ENCODE measurements around the gene H6PD.

The H6PD gene, protein sequence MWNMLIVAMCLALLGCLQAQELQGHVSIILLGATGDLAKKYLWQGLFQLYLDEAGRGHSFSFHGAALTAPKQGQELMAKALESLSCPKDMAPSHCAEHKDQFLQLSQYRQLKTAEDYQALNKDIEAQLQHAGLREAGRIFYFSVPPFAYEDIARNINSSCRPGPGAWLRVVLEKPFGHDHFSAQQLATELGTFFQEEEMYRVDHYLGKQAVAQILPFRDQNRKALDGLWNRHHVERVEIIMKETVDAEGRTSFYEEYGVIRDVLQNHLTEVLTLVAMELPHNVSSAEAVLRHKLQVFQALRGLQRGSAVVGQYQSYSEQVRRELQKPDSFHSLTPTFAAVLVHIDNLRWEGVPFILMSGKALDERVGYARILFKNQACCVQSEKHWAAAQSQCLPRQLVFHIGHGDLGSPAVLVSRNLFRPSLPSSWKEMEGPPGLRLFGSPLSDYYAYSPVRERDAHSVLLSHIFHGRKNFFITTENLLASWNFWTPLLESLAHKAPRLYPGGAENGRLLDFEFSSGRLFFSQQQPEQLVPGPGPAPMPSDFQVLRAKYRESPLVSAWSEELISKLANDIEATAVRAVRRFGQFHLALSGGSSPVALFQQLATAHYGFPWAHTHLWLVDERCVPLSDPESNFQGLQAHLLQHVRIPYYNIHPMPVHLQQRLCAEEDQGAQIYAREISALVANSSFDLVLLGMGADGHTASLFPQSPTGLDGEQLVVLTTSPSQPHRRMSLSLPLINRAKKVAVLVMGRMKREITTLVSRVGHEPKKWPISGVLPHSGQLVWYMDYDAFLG
- 24.5 to 114 (median 77.9) reads per million in 3 experiments for total RNA-seq

DNA sequence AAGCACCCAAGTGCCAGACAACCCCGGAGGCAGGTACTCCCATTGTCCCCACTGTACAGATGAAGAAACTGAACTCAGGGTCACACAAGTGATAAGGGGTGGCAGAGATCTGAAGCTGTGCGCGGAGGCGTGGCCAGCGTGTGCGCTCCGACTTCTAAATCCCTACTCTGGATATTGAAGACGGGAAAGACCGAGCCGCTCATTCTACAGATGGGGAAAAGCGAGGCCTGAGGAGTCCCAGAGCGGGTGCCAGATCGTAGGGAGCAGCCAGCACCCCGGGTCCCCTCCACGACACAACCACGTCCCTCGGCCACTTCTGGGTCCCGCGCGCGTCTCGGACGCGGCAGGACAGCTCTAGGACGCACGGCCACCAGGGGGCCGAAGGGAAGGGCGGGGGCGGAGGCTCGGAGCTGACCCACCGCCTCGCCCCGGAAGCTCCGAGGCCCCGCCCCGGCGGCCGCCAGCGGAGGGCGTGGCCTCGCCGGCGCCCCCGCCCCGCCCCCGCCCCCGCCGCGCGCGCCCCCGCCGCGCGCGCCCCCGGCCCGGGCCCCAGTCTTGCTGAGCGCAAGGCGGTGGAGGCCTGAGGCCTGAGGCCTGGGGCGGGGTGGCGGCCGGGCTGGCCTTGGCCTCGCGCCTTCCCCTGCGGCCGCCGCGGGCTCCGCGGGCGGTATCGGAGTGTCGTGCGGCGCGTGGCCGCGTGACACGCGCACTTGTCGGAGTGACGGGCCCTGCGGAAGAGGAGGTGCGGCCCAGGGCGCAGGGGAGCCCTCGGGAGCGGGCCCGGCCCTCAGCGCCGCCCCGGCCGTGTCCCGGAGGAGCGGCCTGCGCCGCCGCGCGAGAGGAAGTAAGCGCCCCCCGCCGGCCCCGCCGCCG is at the start of gene H6PD:
Gene H6PD, plus strand, starts transcription at position 552 of the 873 bp plus-strand sequence. CDS start 10,161 bp downstream, outside the sequence.
- DNase-seq = peak; percentile 73

DNA sequence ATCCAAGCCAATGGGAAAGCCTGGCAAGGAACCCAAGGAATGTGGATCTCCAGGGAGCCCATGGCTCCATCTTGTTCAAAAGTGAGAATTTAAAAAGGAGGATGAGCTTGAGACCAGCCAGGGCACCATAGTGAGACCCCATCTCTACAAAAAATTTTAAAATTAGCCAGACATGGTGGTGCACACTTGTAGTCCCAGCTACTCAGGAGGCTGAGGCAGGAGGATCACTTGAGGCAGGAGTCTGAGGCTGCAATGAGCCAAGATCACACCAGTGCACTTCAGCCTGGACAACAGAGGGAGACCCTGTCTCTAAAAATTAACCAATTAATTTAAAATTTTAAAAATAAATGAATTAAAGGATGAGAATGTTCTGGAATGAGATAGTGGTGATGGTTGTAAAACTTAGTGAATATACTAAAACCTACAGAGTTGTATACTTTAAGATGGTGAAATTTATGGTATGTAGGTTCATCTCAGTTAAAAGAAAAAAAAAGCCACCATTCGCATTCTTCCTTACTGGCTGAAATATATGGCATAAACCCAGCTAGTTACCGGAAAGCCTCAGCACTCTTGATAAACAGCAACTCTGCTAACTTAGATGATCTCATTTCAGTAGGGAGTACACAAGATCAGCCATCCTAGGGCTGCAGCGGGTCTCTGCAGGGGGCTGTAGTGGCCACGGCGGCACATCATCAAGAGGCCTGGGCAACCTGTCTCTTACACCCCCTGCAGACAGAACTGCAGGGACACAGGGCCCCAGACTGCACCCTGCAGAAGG is 48.3 kb upstream of the H6PD start:
- DNase-seq = no peak

DNA sequence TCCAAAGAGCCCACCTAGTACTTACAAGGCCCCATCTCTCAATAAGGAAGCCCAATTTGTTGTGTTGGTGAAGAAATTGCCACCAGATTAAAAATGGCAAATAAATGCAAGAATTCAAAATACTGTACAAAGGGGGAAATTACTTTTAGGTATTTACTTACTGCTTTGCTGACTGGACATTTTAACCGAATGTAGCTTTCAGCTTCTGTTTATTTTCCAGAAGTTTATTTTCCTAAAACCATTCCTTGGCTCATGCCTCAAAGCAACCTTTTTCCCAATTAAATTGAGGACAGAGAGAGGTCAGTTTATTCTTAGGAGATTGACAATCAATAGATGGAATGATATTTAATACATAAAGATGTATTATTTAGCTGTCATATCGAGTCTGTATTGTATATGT is 47.6 kb upstream of the H6PD start:
- no peak for DNase-seq

DNA sequence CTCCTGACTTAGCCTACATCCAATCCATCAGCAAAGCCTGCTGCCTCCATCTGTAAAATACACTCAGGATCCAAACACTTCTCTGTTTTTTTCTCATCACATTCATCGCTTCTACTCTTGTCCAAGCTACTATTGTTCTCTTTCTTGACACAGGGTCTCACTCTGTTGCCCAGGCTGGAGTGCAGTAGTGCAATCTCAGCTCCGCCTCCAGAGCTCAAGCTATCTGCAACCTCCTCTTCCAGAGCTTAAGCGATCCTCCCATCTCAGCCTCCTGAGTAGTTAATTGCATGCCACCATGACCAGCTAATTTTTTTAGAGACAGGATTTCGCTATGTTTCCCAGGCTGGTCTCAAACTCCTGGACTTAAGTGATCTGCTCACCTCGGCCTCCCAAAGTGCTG is 44.3 kb upstream of the H6PD start:
- no peak for DNase-seq

DNA sequence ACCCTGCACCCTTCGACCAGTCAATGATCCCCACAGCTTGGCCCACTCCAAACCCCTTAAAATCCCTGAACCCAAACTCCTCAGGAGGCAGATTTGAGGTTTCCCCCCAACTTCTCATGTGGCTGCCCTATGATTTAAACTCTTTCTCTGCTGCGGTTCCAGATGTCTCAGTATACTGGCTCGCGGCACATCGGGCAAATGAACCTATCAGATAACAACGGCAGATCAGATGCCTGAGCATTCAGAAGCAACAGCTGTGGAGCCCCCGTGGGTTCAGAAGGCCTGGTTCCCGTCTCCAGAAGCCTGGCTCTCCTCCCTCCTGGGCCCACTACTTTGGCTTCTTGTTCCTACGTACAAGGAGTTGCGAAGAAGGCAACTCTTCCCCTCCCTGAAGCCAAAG is 43.3 kb upstream of the H6PD start:
- DNase-seq = no peak

DNA sequence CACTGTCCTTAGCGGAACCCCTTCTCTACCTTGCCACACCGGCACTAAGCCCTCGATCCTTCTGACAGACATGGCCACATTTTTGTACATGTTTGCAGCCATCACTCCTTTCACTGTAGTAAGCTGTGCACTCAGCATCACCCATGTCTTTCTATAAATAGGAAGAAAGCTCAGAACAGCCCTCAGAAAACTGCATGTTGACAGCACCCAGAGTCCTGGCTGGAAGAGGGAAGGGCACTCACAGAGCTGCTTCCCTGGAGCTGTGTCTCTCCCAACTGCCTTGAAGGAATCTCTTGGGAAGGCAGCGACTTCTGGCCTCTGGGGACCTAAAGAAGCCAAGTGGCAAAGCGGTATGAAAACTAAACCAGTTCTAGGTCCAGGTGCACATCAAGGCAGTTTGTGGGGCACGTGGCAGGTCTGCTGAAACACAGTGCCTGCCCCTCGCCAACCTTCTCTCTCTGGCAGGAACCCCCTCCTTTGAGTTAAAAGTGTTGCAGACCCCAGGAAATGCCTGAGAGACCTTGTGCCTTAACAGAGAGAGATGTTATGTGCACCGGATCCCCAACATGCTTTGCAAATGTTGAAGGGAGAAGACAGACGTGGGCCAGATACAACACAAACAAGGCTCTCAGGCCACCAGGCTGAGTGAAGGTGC is 41.9 kb upstream of the H6PD start:
- DNase-seq = no peak

DNA sequence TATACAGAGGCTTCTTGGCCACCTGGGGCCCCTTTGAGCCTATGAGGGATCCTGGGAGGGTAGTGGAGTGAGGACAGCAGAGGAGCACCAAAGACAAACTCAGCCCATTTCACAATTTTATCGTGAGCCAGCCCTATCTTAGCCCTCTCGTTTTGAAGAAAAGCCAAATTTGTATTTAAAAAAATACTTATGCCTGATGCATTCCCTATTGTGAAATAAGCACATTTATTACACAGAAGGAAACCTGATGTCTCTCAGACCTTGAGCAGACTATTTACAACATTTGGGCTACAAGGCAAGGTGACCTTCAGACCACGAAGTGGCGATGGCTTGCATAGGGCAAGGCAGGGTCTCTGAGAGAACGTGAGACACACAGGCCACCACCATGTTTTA is 41.3 kb upstream of the H6PD start:
- no peak for DNase-seq

DNA sequence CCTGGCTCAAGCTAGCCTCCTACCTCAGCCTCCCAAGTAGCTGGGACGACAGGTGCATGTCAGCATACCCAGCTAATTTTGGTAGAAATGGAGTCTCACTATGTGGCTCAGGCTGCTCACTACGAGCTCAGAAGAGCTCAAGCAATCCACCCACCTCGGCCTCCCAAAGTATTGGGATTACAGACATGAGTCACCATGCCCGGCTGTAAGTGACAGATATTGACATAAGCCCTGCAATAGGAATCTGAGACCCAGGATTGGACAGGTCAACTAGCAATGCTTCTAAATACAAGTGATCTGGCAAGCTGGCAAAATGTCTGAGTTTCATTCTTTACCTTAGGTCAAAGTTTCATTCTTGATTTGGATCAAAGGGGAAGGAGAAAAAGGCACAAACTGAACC is 40.5 kb upstream of the H6PD start:
- no peak for DNase-seq

DNA sequence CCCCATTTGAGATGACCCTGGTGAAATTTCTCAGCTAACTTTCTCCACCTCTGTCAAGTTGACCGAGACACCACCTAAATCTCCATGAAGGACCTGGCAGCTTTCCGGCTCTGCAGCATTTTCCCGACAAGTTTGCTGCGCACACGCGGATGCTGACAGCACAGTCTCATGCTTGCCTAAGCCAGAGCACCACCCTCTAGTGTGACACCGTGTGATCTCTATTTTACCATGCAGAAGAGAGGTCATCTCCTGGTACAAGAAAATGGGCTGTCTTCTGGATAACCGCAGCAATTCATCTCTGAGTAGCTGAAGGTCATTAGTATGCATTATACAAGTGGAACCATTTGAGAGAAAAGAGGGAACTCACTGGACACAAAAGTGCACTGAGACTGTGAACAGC is 38.9 kb upstream of the H6PD start:
- no peak for DNase-seq

DNA sequence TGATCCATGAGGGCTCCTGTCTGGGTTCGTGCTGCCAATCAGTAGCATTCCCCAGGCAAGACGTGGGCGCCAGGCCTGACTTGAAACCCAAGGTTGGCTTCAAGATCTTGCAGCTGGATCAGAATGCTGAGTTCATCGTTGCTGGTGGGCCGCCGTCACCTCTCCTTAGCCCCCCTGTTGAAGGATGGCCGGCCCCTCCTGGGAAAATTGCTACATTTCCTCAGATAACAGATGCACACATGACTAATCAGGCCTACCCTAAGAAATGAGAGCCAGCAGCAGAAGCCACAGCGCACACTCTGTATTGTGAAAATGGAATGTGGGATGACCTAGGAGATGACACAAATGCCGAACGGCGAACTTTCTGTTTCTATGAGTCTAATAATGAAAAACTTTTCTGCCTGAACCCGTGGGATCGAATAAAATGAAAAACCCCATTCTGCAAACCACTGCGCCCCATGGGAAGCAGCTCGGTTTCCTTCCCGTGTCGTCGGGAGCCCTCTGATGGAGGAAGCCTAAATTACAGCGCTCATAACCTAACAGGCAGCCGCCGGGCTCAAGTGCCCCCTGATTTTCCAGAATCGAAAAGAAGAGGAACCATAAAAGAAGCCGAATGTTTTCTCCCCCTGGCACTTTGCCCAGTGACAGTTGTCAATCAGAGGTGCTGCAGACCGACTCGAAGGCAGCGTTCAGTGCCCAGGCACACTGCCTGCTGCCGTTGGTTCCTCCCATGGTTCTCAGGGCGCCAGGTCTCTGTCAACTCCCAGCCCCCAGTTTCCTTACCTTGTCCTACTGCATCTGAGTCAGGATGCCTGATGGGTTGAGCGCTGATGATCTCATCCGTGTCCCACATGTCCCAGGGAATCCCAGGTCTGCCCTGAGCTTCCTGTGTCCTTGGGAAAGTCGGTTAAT is 38.2 kb upstream of the H6PD start:
- peak; percentile 27 for DNase-seq

DNA sequence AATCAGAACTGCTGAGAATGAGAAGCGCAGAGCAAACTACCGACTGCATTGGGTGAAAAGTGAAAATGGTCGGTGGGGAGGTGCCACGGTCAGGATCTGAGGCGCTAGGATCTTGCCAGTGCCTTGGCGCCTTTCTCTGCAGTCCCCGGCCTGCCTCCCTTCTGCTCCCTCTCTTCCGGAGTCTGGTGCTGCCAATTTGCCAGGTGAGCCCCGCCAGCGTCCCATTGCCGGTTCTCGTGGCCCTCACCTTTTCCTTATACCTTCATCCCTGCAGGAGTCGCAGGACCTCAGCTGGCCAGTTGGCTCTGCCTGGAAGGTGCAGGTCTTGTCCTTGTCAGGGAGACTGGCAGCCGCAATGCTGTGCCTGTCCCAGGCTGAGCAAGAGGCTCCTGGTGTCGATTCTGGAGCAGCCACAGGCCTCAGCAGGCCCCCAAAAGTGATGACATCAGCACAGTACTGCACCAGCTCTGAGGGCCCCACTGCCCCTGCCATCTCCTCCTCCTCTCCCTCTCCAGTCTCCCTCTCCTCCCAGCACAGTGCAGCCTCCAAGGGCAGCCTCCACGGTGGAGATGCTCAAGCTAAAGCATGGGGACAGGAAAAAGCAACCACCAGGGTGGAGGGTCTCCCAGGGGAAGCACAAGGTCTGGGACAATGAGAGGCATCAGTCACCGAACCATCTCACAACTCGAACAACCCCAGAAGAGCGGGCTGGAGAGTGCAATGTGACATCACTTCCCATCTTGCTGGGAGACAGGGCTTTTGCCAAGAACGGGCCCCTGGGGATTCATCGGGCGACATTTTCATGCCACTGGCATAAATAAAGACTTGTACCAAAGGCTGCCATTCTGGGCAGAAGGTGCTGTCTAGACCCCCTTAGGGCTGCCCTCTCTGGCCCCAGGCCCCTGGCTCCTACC is 37.1 kb upstream of the H6PD start:
- DNase-seq = no peak

DNA sequence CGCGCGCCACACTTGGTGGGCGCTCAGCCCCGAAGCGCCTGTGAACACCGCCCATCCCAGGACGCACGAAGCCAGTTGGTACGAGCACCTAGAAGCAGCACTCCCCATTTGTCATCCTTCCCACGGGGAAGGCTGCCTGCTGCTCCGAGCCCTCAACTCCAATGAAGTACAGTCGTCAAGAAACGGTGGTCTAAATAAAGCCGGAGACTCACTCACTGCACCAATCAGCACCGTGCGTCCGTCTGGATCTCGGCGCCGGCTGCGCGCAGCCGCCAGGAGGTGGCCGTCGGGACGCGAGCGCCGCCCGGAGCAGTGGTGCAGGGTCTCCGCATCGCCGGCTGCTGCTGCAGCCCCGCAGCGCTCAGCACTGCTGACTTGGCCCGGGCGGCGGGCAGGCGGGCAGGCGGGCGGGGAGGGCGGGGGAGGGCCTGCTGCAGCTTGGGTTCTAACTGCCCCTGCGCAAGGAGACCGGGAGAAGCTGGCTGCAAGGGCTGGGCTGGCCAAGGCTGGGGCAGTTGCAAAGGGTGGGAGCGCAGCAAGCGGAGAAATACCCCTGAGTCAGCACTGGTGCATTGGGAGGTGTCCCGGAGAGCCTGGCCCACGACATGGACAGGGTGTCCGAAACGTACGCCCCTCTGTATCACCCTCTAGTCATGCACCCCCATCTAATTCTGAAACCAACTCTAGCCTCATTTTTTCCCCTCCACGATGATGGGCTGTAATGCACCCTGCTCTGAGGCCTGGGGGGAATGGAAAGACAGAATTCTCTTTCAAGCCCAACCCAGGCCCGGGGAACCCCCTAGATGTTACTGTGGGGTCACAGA is 35.8 kb upstream of the H6PD start:
- no peak for DNase-seq

DNA sequence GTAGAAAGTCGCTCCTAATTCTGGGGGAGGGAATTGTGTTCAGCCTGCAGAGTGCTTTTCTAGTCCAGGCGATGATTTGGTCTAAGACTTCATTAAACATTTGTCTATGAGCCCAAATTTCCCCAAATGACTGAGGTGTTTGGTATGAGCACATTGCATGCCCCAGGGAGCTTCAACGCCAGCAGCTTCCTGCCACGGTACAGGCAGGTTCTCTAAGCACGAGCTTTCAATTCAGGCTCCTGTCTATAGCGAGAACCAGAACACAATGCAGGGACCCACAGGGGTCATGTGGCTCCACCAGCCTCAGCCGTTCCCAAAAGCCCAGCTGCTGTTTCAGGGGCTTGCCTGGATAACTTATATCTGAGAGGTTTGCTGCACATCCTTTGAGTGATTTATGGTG is 34.1 kb upstream of the H6PD start:
- DNase-seq = no peak

DNA sequence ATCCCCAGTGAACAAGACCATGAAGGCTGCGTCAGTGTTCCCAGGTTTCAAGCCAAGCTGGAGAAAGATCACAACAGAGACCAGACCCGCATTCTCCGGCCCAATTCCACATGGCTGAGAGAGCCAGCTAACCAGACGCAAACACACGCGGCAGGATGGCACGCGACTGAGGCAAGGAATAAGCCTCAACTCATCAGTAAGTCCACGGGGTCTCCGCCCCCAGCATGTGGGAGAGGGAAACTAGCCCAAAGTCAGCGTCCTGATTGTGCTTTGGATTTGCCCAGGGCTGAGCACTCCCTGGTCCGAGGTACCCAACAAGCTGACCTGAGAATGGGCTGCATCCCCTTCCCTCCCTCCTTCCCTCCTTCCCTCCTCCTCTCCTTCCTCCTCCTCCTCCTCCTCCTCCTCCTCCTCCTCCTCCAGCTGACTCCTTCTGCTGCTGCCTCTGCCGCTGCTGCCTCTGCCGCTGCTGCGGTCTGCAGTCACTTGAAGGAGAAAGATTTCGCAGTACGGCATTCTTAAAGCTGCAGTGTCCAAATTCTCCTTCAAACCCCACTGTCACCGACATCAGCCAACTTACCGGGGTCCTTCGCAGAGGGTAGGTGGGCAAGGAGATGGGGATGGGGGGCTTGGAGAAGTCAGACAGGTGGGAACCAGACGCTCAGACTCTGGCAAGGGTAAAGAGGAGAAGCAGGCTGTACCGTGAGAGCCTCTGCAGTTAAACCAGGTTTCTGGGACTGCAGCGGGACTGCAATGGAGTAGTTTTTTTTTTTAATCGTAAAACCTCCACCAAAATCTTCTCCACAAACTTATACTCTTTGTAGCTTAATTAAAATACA is 33.0 kb upstream of the H6PD start:
- DNase-seq = no peak

DNA sequence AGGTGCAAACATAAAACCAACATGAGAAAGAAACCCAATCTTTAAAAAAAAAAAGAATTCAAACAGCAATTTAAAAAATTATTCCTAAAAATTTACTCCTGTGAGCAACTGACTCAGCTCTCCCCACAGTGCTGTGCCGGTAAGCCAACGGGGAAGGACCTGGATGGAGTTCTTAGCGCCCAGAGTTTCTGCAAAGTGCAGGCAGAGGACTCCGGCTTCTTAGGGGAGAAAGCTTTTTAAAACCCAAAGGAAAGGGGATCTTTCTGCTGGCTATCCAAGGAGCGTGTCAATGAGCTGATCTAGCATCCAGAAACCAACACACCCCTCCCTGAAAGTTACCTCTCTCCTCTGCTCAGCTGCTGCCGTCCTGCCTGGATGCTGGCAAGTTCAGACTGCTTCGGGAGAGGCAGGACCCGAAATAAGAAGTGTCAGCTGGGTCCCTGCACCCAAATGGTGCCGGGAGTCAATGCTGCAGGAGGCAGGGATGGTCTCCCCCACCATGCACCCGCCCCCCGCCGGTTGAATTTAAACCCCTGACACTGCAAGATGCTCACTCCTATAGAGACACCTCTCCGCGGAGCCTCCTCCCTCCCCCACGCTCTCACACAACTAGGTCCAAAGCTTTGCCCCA is 32.2 kb upstream of the H6PD start:
- DNase-seq = no peak

DNA sequence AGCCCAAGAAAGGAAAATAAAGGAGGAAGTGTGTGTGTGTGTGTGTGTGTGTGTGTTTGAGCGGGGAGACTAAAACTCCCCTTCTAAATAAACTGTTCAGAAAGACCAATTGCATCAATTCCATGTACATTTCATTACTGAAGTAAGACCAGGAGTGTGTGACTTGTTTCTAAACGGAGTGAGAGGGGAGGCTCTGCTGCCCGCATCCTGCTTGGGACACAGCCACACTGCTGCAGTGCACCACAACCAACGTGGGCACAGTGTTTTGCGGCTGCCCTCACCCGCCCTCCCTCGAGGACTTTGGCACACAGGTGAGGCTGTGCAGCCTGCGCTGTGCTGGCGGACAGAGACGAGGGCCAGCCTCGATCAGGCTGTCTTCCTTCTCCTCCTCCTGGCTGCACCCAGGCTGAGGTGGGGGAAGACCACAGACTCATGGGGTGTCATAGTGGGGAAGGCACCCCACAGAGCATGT is 31.0 kb upstream of the H6PD start:
- DNase-seq = no peak

DNA sequence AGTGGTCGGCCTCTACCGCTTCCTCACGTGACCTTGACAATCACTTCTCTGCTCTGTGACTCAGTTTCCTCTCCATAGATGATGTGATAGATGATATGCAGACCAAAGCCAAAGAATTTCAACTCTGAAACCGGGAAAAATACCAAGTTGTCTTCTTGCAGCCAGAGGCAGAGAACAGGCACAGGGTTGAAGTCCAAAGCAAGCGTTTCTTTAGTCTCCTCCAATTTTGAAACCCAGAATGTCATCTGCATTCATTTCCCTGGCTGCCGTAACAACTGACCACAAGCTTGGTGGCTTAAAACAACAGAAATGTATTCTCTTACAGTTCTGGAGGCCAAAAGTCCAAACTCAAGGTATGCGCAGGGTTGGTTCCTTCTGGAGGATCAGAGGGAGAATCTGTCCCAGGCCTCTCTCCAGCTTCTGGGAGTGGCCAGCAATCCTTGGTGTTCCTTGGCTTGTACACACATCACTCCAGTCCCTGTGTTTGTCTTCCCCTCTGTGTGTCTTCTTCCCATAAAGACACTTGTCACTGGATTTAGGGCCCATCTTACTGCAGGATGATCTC is 30.3 kb upstream of the H6PD start:
- no peak for DNase-seq

All from central memory CD4-positive, alpha-beta T cell (primary cell).